ENCODE measurements around the gene ETHE1.

DNA sequence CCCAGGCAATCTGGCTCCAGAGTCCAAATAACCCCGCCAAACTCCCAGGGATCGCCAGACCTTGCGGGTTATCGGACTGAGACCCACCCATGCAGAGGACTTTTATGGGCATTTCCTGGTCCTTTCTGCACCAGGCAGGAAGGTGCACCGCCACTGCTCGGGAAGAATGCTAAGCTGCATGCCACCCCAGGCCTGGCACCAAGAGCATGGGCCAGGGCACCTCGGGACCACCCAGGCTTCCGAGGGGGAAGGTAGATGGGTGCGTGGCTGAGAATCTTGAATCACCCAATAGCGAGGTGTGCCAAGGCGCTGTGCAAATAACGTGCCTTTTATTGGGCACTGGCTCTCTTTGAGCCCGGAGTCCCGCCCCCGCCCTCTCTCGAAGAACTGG is 5.6 kb upstream of the ETHE1 start:
- TF ChIP-seq, protein P1, sequence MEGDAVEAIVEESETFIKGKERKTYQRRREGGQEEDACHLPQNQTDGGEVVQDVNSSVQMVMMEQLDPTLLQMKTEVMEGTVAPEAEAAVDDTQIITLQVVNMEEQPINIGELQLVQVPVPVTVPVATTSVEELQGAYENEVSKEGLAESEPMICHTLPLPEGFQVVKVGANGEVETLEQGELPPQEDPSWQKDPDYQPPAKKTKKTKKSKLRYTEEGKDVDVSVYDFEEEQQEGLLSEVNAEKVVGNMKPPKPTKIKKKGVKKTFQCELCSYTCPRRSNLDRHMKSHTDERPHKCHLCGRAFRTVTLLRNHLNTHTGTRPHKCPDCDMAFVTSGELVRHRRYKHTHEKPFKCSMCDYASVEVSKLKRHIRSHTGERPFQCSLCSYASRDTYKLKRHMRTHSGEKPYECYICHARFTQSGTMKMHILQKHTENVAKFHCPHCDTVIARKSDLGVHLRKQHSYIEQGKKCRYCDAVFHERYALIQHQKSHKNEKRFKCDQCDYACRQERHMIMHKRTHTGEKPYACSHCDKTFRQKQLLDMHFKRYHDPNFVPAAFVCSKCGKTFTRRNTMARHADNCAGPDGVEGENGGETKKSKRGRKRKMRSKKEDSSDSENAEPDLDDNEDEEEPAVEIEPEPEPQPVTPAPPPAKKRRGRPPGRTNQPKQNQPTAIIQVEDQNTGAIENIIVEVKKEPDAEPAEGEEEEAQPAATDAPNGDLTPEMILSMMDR (IDR thresholded peaks at IDR 0.05), result no peak
- TF ChIP-seq POLR2A (IDR thresholded peaks at IDR 0.05), result no peak
